Fibroblast of lung (primary cell): ENCODE results near the gene PECR.

Source experiments
- CTCF ChIP-seq, 2 donors: IDR thresholded peaks in 1 of 2; conservative IDR thresholded peaks in 1 of 2; 1 replicate in 1 of 2; 2 replicates in 1 of 2; pipeline ENCODE4 v1.5.1; 2011 to 2012; ENCODE audit warnings: low read length in 2 of 2, control low read depth in 1 of 2, inconsistent platforms in 1 of 2, low read depth in 1 of 2, mild to moderate bottlenecking in 1 of 2
- EZH2 ChIP-seq: IDR thresholded peaks from 2 replicates; pipeline ENCODE4 v1.5.1; 2012; ENCODE audit warnings: low read length, control low read depth, mild to moderate bottlenecking; ENCODE audit errors: missing control alignments

DNA sequence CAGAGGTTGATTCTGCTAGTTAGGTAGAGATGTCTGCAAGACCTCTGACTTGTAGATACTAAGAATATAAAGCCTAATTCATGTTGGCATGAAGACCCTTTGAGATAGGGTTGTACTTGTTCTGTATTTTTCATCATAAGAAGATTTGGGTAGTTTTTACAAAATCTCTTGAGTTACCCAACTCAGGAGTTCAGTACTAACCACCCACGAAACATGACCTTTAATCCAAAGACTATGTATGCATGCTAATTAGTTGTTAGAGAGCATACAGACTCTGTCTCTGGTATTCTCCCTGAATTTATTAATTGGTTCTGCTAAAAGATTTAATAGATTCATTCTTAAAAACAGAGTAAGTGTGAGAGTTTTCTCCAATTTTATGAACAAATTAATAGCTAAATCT lies 16.9 kb downstream of the PECR start:
- TF ChIP-seq CTCF (conservative IDR thresholded peaks at IDR 0.05 in 1 of 2, IDR thresholded peaks at IDR 0.05 in 1 of 2; ENCODE audit: low read depth in 1 of 2, low read length in 2 of 2): no peak
- no peak for TF ChIP-seq EZH2
